NCI-H2029 treated with DMSO at 0.1 percent for 48 hours (cell line): Measurements from ENCODE around the gene RMC1.
"Not testable (repeated sequence)": the region's sequence is repeated elsewhere in the genome, so short reads cannot be mapped to it uniquely, and the experiment has no call there.

Source experiments
- DNase-seq: peaks from one replicate; lab custom pipeline; 2025; lab: John Stamatoyannopoulos, UW

Gene RMC1

DNA sequence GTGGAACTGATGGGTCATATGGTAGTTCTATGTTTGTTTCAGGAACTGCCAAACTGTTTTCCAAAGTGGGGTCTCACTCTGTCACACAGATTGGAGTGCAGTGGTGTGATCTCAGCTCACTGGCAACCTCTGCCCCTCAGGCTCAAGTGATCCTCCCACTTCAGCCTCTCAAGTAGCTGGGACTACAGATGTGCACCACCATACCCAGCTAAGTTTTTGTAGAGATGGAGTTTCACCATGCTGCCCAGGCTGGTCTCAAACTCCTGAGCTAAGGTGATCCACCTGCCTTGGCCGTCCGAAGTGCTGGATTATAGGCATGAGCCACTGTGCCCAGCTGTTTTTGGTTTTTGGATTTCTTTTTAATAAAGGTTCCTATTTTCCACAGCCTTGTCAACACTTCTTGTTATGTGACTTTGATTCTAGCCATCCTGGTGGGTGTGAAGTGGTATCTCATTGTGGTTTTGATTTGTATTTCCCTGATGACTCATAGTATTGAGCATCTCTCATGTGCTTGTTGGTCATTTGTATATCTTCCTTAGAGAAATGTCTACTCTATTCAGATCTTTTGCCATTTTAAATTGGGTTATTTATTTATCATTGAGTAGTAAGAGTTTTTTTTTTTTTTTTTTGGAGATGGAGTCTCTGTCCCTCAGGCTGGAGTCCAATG lies 60.2 kb downstream of the RMC1 start:
- DNase-seq = no peak

DNA sequence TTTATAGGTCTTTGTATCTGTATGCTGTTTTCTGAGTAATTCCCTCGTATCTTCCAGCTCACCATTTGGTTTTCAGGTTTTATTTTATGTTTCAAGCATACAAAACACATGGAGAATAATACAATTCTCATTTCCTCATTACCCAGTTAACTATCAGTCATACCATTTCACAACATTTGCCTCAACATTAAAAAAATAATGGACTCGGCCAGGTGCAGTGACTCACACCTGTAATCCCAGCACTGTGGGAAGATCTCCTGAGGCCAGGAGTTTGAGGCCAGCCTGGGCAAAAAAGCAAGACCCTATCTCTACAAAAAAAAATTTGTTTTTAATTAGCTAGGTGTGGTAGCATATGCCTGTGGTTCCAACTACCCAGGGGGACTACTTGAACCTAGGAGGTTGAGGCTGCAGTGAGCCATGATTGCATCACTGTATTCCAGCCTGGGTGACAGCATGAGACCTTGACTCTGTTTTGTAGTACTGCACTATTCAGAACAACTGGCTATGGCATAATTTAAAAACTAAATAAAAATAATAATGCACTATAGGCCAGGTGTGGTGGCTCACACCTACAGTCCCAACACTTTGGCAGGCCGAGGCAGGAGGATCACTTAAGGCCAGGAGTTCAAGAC lies 62.7 kb downstream of the RMC1 start:
- DNase-seq = no peak

- no peak for DNase-seq
These were observed 64.4 kb downstream of the RMC1 start for GRCh38 chr18:23567671-23568070.

GRCh38 chr18:23568281-23569138 lies 65.2 kb downstream of the RMC1 start:
- no peak for DNase-seq

DNA sequence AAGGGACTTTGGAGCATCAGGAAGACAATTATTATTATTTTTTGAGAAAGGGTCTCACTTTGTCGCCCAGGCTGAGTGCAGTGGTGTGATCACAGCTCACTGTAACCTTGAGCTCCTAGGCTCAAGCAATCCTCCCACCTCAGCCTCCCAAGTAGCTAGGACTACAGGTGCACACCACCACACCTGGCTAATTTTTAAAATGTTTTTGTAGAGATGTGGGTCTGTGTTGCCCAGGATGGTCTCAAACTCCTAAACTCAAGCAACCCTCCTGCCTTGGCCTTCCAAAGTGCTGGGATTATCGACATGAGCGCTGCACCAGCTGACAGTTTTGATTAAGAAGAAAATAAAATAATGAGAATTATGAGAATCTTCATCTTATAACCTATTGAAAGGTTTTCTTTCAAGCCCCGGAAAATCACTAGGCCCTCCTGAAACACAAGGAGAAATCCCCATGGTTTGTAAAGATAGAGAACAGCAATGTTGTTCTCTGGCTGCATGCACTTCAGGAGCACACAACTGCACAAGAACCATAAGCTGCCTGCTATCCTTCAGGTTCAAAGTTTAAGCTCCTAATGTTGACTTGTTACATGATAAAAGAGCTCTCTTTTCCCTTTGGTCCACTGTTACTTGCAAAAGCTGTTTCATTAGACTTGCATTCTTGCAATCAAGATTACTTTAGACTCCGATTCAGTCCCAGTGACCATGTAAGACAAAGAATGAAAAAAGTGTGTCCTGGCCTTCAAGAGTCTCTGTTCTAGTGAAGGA lies 66.2 kb downstream of the RMC1 start:
- no peak for DNase-seq

- DNase-seq = no peak
These were observed 67.7 kb downstream of the RMC1 start for GRCh38 chr18:23570912-23571504.

- no peak for DNase-seq
These were observed 68.7 kb downstream of the RMC1 start for GRCh38 chr18:23572012-23572411.

- no peak for DNase-seq
These were observed 69.3 kb downstream of the RMC1 start for GRCh38 chr18:23572570-23572969.

DNA sequence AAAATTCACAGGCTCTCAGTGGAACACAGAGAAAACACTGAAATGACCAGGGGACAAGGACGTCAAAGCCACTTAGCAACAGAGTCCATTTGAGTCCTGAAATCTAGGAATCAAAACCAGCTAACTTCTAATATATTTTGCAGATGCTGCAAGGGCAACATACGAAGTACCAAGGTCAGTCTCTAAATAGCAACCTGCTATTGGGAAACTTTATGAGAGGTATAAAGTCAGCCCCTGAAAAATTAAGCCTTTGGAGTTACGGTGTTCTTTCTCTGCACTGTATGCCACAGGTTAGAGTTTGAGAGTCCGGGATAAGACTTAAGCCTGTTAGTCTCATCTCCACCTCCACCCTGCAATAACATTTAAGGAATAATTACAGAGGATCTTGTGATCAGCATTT lies 69.7 kb downstream of the RMC1 start:
- DNase-seq = no peak

GRCh38 chr18:23573626-23574431 lies 70.5 kb downstream of the RMC1 start:
- DNase-seq = no peak

- no peak for DNase-seq
These were observed 71.4 kb downstream of the RMC1 start for GRCh38 chr18:23574611-23575308.

DNA sequence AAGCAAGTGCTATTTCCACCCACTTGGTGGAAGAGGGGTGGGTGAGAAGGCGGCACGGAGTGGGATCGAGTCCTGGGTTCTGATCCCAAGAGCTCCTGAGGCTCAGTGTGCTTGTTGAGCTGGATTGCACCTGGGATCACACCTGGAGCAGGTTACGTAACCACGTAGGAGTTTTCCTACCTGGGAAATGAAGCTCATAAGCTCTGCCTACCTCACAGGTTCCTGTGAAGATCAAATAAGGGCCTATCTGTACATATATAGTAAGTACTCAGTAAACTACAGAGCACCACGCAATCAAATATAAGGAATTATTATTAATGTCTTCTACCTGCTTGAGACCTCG lies 72.0 kb downstream of the RMC1 start:
- DNase-seq = no peak

GRCh38 chr18:23577521-23577920 lies 74.2 kb downstream of the RMC1 start:
- not testable (repeated sequence) for DNase-seq

DNA sequence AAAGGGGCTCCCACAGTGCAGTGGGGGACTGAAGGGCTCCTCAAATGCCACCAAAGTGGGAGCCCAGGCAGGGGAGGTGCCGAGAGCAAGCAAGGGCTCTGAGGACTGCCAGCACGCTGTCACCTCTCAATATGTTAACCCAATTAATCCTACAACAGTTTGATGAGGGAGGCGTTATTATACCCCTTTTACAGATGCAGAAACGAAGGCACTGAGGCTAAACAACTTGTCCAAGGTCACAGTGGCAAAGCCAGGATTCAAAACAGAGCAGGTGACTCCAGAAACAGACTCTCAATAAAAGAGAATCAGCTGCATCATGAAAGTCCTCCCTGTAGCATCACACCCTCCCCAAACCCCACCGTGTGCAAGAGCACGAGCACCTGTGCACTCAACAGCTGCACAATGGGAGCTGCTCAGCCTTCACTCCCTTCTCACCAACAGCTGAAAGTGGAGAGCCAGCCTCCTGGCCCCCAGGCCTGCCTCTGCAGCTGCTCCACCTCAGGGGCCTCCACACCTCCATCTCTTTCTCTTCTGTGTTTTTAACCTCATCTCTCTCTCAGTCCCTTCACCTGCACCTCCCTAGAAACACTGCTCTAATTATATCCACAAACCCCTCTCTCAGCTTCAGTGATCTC lies 74.9 kb downstream of the RMC1 start:
- no peak for DNase-seq

- no peak for DNase-seq
These were observed 75.8 kb downstream of the RMC1 start for GRCh38 chr18:23578891-23579653.

- no peak for DNase-seq
These were observed 77.5 kb downstream of the RMC1 start for GRCh38 chr18:23580677-23581367.
